K562 (cell line): ENCODE measurements around the gene GPSM3. TPM values are rescaled to one million over a fixed set of nuclear protein-coding genes. Genes with fewer than 3 reads are reported as not detected.

Source experiments
- ATAC-seq: fragments of 200-7000 bp; cut with Tn5 transposase; 3 replicates; pipeline ENCODE4 v1.9.1; 2020; ENCODE audit warnings: moderate library complexity
- BruUV-seq: library from RNA; stranded (reverse); fragments of 400-500 nt; replicated peaks from 2 replicates; lab custom pipeline; 2021; lab: Mats Ljungman, UMichigan
- CTCF ChIA-PET: fragments of 300-600 bp; formaldehyde crosslinking; extraction: SDS; loops from one replicate; lab custom pipeline; 2021; ENCODE audit warnings: low intra/inter-chr PET ratio; lab: Yijun Ruan, JAX
- POLR2A ChIA-PET: fragments of 300-600, 350-650 bp; sonication (Branson Sonifier 250); formaldehyde crosslinking; extraction: SDS; loops from one replicate; lab custom pipeline; 2021; ENCODE audit warnings: antibody characterized with exemption, inconsistent platforms; lab: Yijun Ruan, JAX
- DNase-seq, 4 experiments: peaks; one replicate each; pipeline versions ENCODE4 v3.0.0 to v3.0.0-alpha.2; 2011 to 2018; ENCODE audit warnings: low spot score in 3 of 4, mixed read lengths in 3 of 4; ENCODE audit errors: extremely low read depth in 1 of 4
- FAIRE-seq: peaks from 2 replicates; lab custom pipeline; 2011; peaks lifted over from hg19 to GRCh38; lab: Jason Lieb, UNC
- H2AFZ ChIP-seq: 2 replicates; pipeline ENCODE4 v1.6.0; 2011; ENCODE audit warnings: low read depth, low read length, control low read depth, inconsistent platforms
- H3K27ac ChIP-seq: fragments of 200-600 bp; 3 replicates; pipeline ENCODE4 v1.8.0; 2011; ENCODE audit warnings: low read depth, mild to moderate bottlenecking, control low read depth, inconsistent platforms, low read length, moderate library complexity, mixed read lengths; ENCODE audit errors: extremely low read depth
- H3K27me3 ChIP-seq, 2 experiments: fragments of 300-600 bp in 1 of 2; 2 replicates in 1 of 2; 3 replicates in 1 of 2; pipeline versions ENCODE4 v1.6.0 to v1.8.0; 2011; ENCODE audit warnings: inconsistent platforms in 2 of 2, low read length in 2 of 2, mild to moderate bottlenecking in 1 of 2, mixed read lengths in 1 of 2, moderate library complexity in 1 of 2; ENCODE audit not compliant: control insufficient read depth in 2 of 2, insufficient read depth in 2 of 2
- H3K36me3 ChIP-seq: fragments of 300-600 bp; 3 replicates; pipeline ENCODE4 v1.8.0; 2011; ENCODE audit warnings: mild to moderate bottlenecking, low read length, inconsistent platforms; ENCODE audit not compliant: control insufficient read depth, insufficient read depth
- H3K4me1 ChIP-seq, 2 experiments: fragments of 200-600 bp in 1 of 2; replicated peaks in 1 of 2; 2 replicates in 1 of 2; 3 replicates in 1 of 2; pipeline versions ENCODE4 v1.5.1 to v1.8.0; 2011; ENCODE audit warnings: inconsistent platforms in 2 of 2, low read length in 2 of 2, mild to moderate bottlenecking in 1 of 2, mixed read lengths in 1 of 2, moderate library complexity in 1 of 2; ENCODE audit not compliant: control insufficient read depth in 2 of 2, insufficient read depth in 2 of 2
- H3K4me2 ChIP-seq: 2 replicates; pipeline ENCODE4 v1.6.1; 2011; ENCODE audit warnings: low read length, control low read depth, inconsistent platforms, mixed read lengths; ENCODE audit not compliant: insufficient read depth
- H3K4me3 ChIP-seq: fragments of 200-600 bp; sonication (generic), shearing (Covaris generic); 2 replicates; pipeline ENCODE4 v1.5.1; 2016; ENCODE audit warnings: control low read depth, inconsistent platforms
- H3K79me2 ChIP-seq: fragments of 200-600 bp; 3 replicates; pipeline ENCODE4 v1.8.0; 2011; ENCODE audit warnings: low read length, inconsistent platforms; ENCODE audit not compliant: control insufficient read depth, insufficient read depth
- H3K9ac ChIP-seq, 2 experiments: 2 replicates each; pipeline versions ENCODE4 v1.6.0 to v1.6.1; 2011; ENCODE audit warnings: low read depth in 2 of 2, low read length in 2 of 2, control low read depth in 1 of 2, inconsistent platforms in 1 of 2, mild to moderate bottlenecking in 1 of 2, mixed read lengths in 1 of 2; ENCODE audit not compliant: insufficient read depth in 1 of 2
- H3K9me1 ChIP-seq: one replicate; pipeline ENCODE4 v1.6.0; 2011; ENCODE audit warnings: inconsistent platforms, mild to moderate bottlenecking, low read length, moderate library complexity; ENCODE audit not compliant: control insufficient read depth, insufficient read depth
- H3K9me3 ChIP-seq: replicated peaks from 2 replicates; pipeline ENCODE4 v1.5.1; 2011; ENCODE audit warnings: low read depth, low read length, inconsistent platforms; ENCODE audit not compliant: control insufficient read depth, insufficient read depth
- H4K20me1 ChIP-seq: replicated peaks from 2 replicates; pipeline ENCODE4 v1.6.1; 2011; ENCODE audit warnings: low read length, inconsistent platforms, mixed read lengths; ENCODE audit not compliant: control insufficient read depth, insufficient read depth
- ATF7 ChIP-seq: fragments of 450-650 bp; IDR thresholded peaks from 2 replicates; pipeline ENCODE4 v1.7.1; 2014; ENCODE audit warnings: mild to moderate bottlenecking, moderate library complexity
- BHLHE40 ChIP-seq: IDR thresholded peaks from 2 replicates; pipeline ENCODE4 v1.6.1; 2011; ENCODE audit warnings: low read length, improper control_type of control experiment
- CCNT2 ChIP-seq: IDR thresholded peaks from 2 replicates; pipeline ENCODE4 v1.6.1; 2011; ENCODE audit warnings: borderline replicate concordance, low read depth, mild to moderate bottlenecking, moderate library complexity, mixed read lengths, low read length; ENCODE audit not compliant: insufficient read length; ENCODE audit errors: extremely low read depth
- CHD2 ChIP-seq: IDR thresholded peaks from 2 replicates; pipeline ENCODE4 v1.6.1; 2011; ENCODE audit warnings: low read depth, low read length
- CTBP1 ChIP-seq: fragments of 450-650 bp; IDR thresholded peaks from 2 replicates; pipeline ENCODE4 v1.6.1; 2016; ENCODE audit warnings: borderline replicate concordance
- NR0B1 ChIP-seq: fragments of 450-650 bp; IDR thresholded peaks from one replicate; pipeline ENCODE4 v1.6.1; 2018; ENCODE audit warnings: mild to moderate bottlenecking, moderate library complexity; ENCODE audit not compliant: partially characterized antibody
- PTBP1 ChIP-seq: fragments of 200-400 bp; formaldehyde crosslinking; IDR thresholded peaks from 2 replicates; pipeline ENCODE4 v1.6.1; 2017; ENCODE audit warnings: low read depth, low read length
- RBM34 ChIP-seq: fragments of 200-400 bp; formaldehyde crosslinking; IDR thresholded peaks from 2 replicates; pipeline ENCODE4 v1.6.1; 2018; ENCODE audit warnings: low read length, borderline replicate concordance; ENCODE audit not compliant: insufficient read depth
- RNF2 ChIP-seq: sonication (generic); IDR thresholded peaks from 2 replicates; pipeline ENCODE4 v1.6.1; 2016
- THRB ChIP-seq: fragments of 450-650 bp; formaldehyde crosslinking; conservative IDR thresholded peaks from 2 replicates; pipeline ENCODE4 v1.4.0; 2022; ENCODE audit warnings: mild to moderate bottlenecking, missing genetic modification characterization
- ZNF584 ChIP-seq: fragments of 200-800 bp; sonication (Bioruptor generic); IDR thresholded peaks from 2 replicates; pipeline ENCODE4 v1.6.1; 2016; ENCODE audit warnings: low read depth, mild to moderate bottlenecking, missing genetic modification characterization, missing compliant biosample characterization
- ZNF586 ChIP-seq: fragments of 450-650 bp; formaldehyde crosslinking; conservative IDR thresholded peaks from 2 replicates; pipeline ENCODE4 v1.4.0; 2020; ENCODE audit warnings: mild to moderate bottlenecking, moderate library complexity
- whole genome bisulfite sequencing: fragments of 100-300 bp; shearing (Covaris generic); methylation state at CpG from one replicate; pipeline ENCODE4 v1.1.6; 2016; ENCODE audit warnings: low coverage, mixed read lengths; ENCODE audit not compliant: insufficient coverage; ENCODE audit errors: missing lambda C conversion rate; 5-methylcytosine and 5-hydroxymethylcytosine counted together
- in situ Hi-C: fragments of 300-500 bp; cut with MboI; formaldehyde crosslinking; loops from 4 replicates; pipeline ENCODE4 v1.15.0; 2018; ENCODE audit warnings: inconsistent platforms, mixed read lengths
- intact Hi-C: fragments of 100-400 bp; cut with micrococcal nuclease; formaldehyde crosslinking; loops from 2 replicates; pipeline ENCODE4 v1.14.2; 2022
- polyA plus RNA-seq, 8 experiments: library from polyadenylated mRNA; depleted of rRNA in 4 of 8; stranded (reverse) in 5 of 8; unstranded in 3 of 8; fragments of >200 nt; fragmentation: Nextera tagmentation in 2 of 8; fragmentation: Illumina TruSeq in 1 of 8; extraction: Ambion mirVana in 2 of 8; extraction: Trizol in 1 of 8; gene quantifications; 2 replicates each; pipeline versions ENCODE4 v1.2.1 to v1.2.3, GENCODE V29; 2011 to 2014; ENCODE audit warnings: inconsistent platforms in 1 of 8, missing spikeins in 1 of 8
- total RNA-seq, 7 experiments: library from RNA; depleted of rRNA in 6 of 7; stranded (reverse); fragments of >200 nt in 6 of 7; fragmentation: Illumina TruSeq in 2 of 7; extraction: Trizol in 2 of 7; gene quantifications; 2 replicates each; pipeline versions ENCODE4 v1.2.1 to v1.2.3, GENCODE V29; 2011 to 2021; ENCODE audit warnings: low replicate concordance in 1 of 7
- TF ChIP-seq, protein P1 (sequence below), 2 experiments: IDR thresholded peaks; 2 replicates each; pipeline ENCODE4 v1.6.1; 2012; ENCODE audit warnings: improper control_type of control experiment in 2 of 2, low read depth in 2 of 2, low read length in 2 of 2, borderline replicate concordance in 1 of 2
- TF ChIP-seq, protein P2 (sequence below): sonication (generic); formaldehyde crosslinking; IDR thresholded peaks from 2 replicates; pipeline ENCODE4 v1.8.0; 2022; ENCODE audit warnings: missing genetic modification reagents, mild to moderate bottlenecking, moderate library complexity, borderline replicate concordance

GPSM3 gene
- total and polyA plus RNA-seq, 9 of the 15 experiments (the other 6 are each of a cell fraction or from before 2014, with no cell fraction given), result 5.3 to 42.6 (median 24.4) TPM

- CTCF ChIA-PET, result interaction anchor here (0.7 to 1.1 kb wide), 2 partner anchors 20 to 76 kb away, joined by 3 to 4 read pairs; no protein-coding TSS in a partner anchor
- H2AFZ ChIP-seq, result no peak overlapping the region
- FAIRE-seq, result peak; percentile 99
- TF ChIP-seq ZNF584 (CRISPR knock-in tag), result no peak
- TF ChIP-seq BHLHE40, result peak; percentile 80; the same call in 1 of the 2 replicates
- peak; percentile 84 for TF ChIP-seq ATF7
- TF ChIP-seq NR0B1, result no peak
- TF ChIP-seq RNF2, result 0 out of 2 replicates have a peak, but pooled peaks have one; percentile 51
- no peak for TF ChIP-seq THRB
- TF ChIP-seq ZNF586 (CRISPR knock-in tag), result no peak
- TF ChIP-seq, protein P1, sequence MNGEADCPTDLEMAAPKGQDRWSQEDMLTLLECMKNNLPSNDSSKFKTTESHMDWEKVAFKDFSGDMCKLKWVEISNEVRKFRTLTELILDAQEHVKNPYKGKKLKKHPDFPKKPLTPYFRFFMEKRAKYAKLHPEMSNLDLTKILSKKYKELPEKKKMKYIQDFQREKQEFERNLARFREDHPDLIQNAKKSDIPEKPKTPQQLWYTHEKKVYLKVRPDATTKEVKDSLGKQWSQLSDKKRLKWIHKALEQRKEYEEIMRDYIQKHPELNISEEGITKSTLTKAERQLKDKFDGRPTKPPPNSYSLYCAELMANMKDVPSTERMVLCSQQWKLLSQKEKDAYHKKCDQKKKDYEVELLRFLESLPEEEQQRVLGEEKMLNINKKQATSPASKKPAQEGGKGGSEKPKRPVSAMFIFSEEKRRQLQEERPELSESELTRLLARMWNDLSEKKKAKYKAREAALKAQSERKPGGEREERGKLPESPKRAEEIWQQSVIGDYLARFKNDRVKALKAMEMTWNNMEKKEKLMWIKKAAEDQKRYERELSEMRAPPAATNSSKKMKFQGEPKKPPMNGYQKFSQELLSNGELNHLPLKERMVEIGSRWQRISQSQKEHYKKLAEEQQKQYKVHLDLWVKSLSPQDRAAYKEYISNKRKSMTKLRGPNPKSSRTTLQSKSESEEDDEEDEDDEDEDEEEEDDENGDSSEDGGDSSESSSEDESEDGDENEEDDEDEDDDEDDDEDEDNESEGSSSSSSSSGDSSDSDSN (IDR thresholded peaks at IDR 0.05; ENCODE audit: borderline replicate concordance in 1 of 2, low read depth in 2 of 2, low read length in 2 of 2), result peak in 1 of 2 experiments; percentile 58; a peak in 1 of 4 replicates
- TF ChIP-seq, protein P2, sequence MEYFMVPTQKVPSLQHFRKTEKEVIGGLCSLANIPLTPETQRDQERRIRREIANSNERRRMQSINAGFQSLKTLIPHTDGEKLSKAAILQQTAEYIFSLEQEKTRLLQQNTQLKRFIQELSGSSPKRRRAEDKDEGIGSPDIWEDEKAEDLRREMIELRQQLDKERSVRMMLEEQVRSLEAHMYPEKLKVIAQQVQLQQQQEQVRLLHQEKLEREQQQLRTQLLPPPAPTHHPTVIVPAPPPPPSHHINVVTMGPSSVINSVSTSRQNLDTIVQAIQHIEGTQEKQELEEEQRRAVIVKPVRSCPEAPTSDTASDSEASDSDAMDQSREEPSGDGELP, result peak; percentile 94
- TF ChIP-seq CHD2, result 0 out of 2 replicates have a peak, but pooled peaks have one; percentile 75
- TF ChIP-seq CCNT2, result peak; percentile 98
- no peak for TF ChIP-seq PTBP1
- TF ChIP-seq CTBP1, result peak; percentile 54; the same call in 1 of the 2 replicates
- peak; percentile 94; the same call in 1 of the 2 replicates for TF ChIP-seq RBM34
These were observed 3.1 kb upstream of the GPSM3 start for GRCh38 chr6:32195652-32195901.

More at GRCh38 chr6:32195652-32195901, 3.1 kb upstream of the GPSM3 start:
- in situ Hi-C loops (no loop called here), intact Hi-C loops (loop anchor here (1.0 to 10.0 kb wide), 8 partner anchors 19 to 777 kb away; partner anchors contain the start of genes AGPAT1, FKBPL, PPT2 and ZBTB12)
- ATAC-seq (peak; percentile 91), DNase-seq (peak; percentile 96 to 100 (median 97))
- no TSS peak for BruUV-seq
- no peaks in the 10 kb centered on the region; the same call in 2 of the 3 replicates for H3K36me3 ChIP-seq
- H3K27me3 ChIP-seq, result no peaks in the 10 kb centered on the region; a peak in 1 of 5 replicates
- no peaks in the 10 kb centered on the region for H3K9me1 ChIP-seq
- POLR2A ChIA-PET, result interaction anchor here (0.6 to 2.1 kb wide), 21 partner anchors 8 to 1076 kb away, joined by 3 to 23 read pairs (median 3); partner anchors contain the start of genes FKBPL, RNF5, RPS18 and VPS52
- 2% methylated on average over 13 of the region's 25 CpGs for WGBS
- H3K4me3 ChIP-seq, result peak overlapping the region; percentile 63
- peaks cover 60 to 61% of the 10 kb centered on the region in 2 experiments for H3K4me1 ChIP-seq
- no peaks in the 10 kb centered on the region for H3K9me3 ChIP-seq
- peak overlapping the region; percentile 89; the same call in 1 of the 2 replicates for H3K4me2 ChIP-seq
- no peaks in the 10 kb centered on the region for H4K20me1 ChIP-seq
- peaks cover 31% of the 10 kb centered on the region for H3K79me2 ChIP-seq
- peak overlapping the region in 1 of 2 experiments; percentile 97; a peak in 2 of 4 replicates for H3K9ac ChIP-seq
- H3K27ac ChIP-seq, result no peak overlapping the region
